ENCODE results near the gene PRDM2. TPM values are rescaled to one million over a fixed set of nuclear protein-coding genes. Genes with fewer than 3 reads are reported as not detected.

PRDM2 gene
- polyA plus RNA-seq, 1 donor (not counting 4 experiments of a cell fraction or from before 2014, with no cell fraction given): 13.8 TPM

GRCh38 chr1:13751458-13751871 is 51.5 kb downstream of the PRDM2 start:
- dilution Hi-C loops (cut with MboI; ENCODE audit: extremely low pct_ligation_motif_present, low sequenced_read_pairs): no loop called here
- H3K9me3 ChIP-seq (ENCODE audit: control insufficient read depth, low read depth, low read length): no peaks in the 10 kb centered on the region
- H3K27ac ChIP-seq (ENCODE audit: control insufficient read depth, insufficient read depth, low read length): peak overlapping the region; percentile 82
- peaks cover 68% of the 10 kb centered on the region for H3K79me2 ChIP-seq (ENCODE audit: control insufficient read depth, insufficient read depth, low read length)
- H3K4me2 ChIP-seq (ENCODE audit: control insufficient read depth, extremely low read depth, insufficient read depth, low read depth, low read length): peak overlapping the region; percentile 72
- peak overlapping the region in 2 of 3 experiments; percentile 83 to 87 for H3K4me3 ChIP-seq (ENCODE audit: control insufficient read depth in 2 of 3, extremely low read depth in 1 of 3, insufficient read depth in 2 of 3, low read depth in 1 of 3, low read length in 3 of 3)
- TF ChIP-seq CTCF (optimal IDR thresholded peaks at IDR 0.05 in 1 of 3, IDR thresholded peaks at IDR 0.05 in 1 of 3, conservative IDR thresholded peaks at IDR 0.05 in 1 of 3; ENCODE audit: extremely low read depth in 1 of 3, insufficient read depth in 2 of 3, low read length in 3 of 3) (no peak), EZH2 (IDR thresholded peaks at IDR 0.05; ENCODE audit: low read length) (no peak)
- peaks cover 6 to 11% of the 10 kb centered on the region in 2 experiments for H3K36me3 ChIP-seq (ENCODE audit: control insufficient read depth in 2 of 2, extremely low read depth in 1 of 2, insufficient read depth in 2 of 2, low read length in 2 of 2)
- H3K9me1 ChIP-seq (ENCODE audit: control insufficient read depth, extremely low read depth, insufficient read depth, low read length): peaks cover 3% of the 10 kb centered on the region
- DNase-seq (ENCODE audit: low read depth, low spot score): no peak
- no peak overlapping the region for H2AFZ ChIP-seq (ENCODE audit: control insufficient read depth, low read length)
- peak; percentile 69 for FAIRE-seq
- H3K27me3 ChIP-seq (ENCODE audit: control insufficient read depth, extremely low read depth, insufficient read depth, low read length): no peaks in the 10 kb centered on the region
- H3K4me1 ChIP-seq (ENCODE audit: control insufficient read depth, extremely low read depth, insufficient read depth, low read length): peaks cover 33% of the 10 kb centered on the region
- H4K20me1 ChIP-seq (ENCODE audit: control insufficient read depth, extremely low read depth, insufficient read depth, low read length): peaks cover 14% of the 10 kb centered on the region
- H3K9ac ChIP-seq (ENCODE audit: control insufficient read depth, extremely low read depth, insufficient read depth, low read length): no peak overlapping the region

- Histone ChIP-seq H3K36me3 (ENCODE audit: control insufficient read depth in 2 of 2, extremely low read depth in 1 of 2, insufficient read depth in 2 of 2, low read length in 2 of 2) (peaks cover 6 to 11% of the 10 kb centered on the region in 2 experiments), H3K4me1 (ENCODE audit: control insufficient read depth, extremely low read depth, insufficient read depth, low read length) (peaks cover 38% of the 10 kb centered on the region), H3K9me1 (ENCODE audit: control insufficient read depth, extremely low read depth, insufficient read depth, low read length) (peaks cover 3% of the 10 kb centered on the region), H3K27me3 (ENCODE audit: control insufficient read depth, extremely low read depth, insufficient read depth, low read length) (no peaks in the 10 kb centered on the region), H2AFZ (ENCODE audit: control insufficient read depth, low read length) (no peak overlapping the region), H3K9me3 (ENCODE audit: control insufficient read depth, low read depth, low read length) (no peaks in the 10 kb centered on the region), H3K27ac (ENCODE audit: control insufficient read depth, insufficient read depth, low read length) (peak overlapping the region; percentile 49), H4K20me1 (ENCODE audit: control insufficient read depth, extremely low read depth, insufficient read depth, low read length) (peaks cover 14% of the 10 kb centered on the region), H3K9ac (ENCODE audit: control insufficient read depth, extremely low read depth, insufficient read depth, low read length) (no peak overlapping the region), H3K4me3 (ENCODE audit: control insufficient read depth in 2 of 3, extremely low read depth in 1 of 3, insufficient read depth in 2 of 3, low read depth in 1 of 3, low read length in 3 of 3) (peak overlapping the region in 1 of 3 experiments; percentile 83), H3K4me2 (ENCODE audit: control insufficient read depth, extremely low read depth, insufficient read depth, low read depth, low read length) (peak overlapping the region; percentile 72), H3K79me2 (ENCODE audit: control insufficient read depth, insufficient read depth, low read length) (peaks cover 73% of the 10 kb centered on the region)
- DNase-seq (ENCODE audit: low read depth, low spot score) (no peak), FAIRE-seq (no peak)
- dilution Hi-C loops (cut with MboI; ENCODE audit: extremely low pct_ligation_motif_present, low sequenced_read_pairs): no loop called here
- TF ChIP-seq EZH2 (IDR thresholded peaks at IDR 0.05; ENCODE audit: low read length): no peak
- no peak for TF ChIP-seq CTCF (optimal IDR thresholded peaks at IDR 0.05 in 1 of 3, IDR thresholded peaks at IDR 0.05 in 1 of 3, conservative IDR thresholded peaks at IDR 0.05 in 1 of 3; ENCODE audit: extremely low read depth in 1 of 3, insufficient read depth in 2 of 3, low read length in 3 of 3)
Measured at GRCh38 chr1:13751985-13752384, 52.0 kb downstream of the PRDM2 start.

Measured in keratinocyte (primary cell).